GM18867 (cell line): Measurements from ENCODE around the gene MRFAP1L1.
"Not testable (repeated sequence)": the region's sequence is repeated elsewhere in the genome, so short reads cannot be mapped to it uniquely, and the experiment has no call there.

Experiments used
- ATAC-seq: cut with Tn5 transposase; IDR thresholded peaks from one replicate; pipeline ENCODE4 v1.9.1; 2021; ENCODE audit warnings: mild to moderate bottlenecking, moderate library complexity; ENCODE audit not compliant: unreplicated experiment

MRFAP1L1 gene

GRCh38 chr4:6692379-6692778 lies 17.3 kb downstream of the MRFAP1L1 start:
- ATAC-seq: no peak

- ATAC-seq: no peak
Observed at GRCh38 chr4:6689506-6689960, 20.1 kb downstream of the MRFAP1L1 start.

GRCh38 chr4:6688879-6689505 lies 20.7 kb downstream of the MRFAP1L1 start:
- ATAC-seq: peak; percentile 75

- ATAC-seq: no peak
Observed at GRCh38 chr4:6687947-6688878, 21.5 kb downstream of the MRFAP1L1 start.

- ATAC-seq: no peak
Observed at GRCh38 chr4:6686104-6686787, 23.4 kb downstream of the MRFAP1L1 start.

- ATAC-seq: no peak
Observed at GRCh38 chr4:6684656-6685055, 25.0 kb downstream of the MRFAP1L1 start.

GRCh38 chr4:6682862-6683590 lies 26.6 kb downstream of the MRFAP1L1 start:
- ATAC-seq: no peak

- ATAC-seq: no peak
Observed at GRCh38 chr4:6681191-6681590, 28.5 kb downstream of the MRFAP1L1 start.

GRCh38 chr4:6680372-6681034 lies 29.2 kb downstream of the MRFAP1L1 start:
- ATAC-seq: no peak

- no peak for ATAC-seq
Observed at GRCh38 chr4:6676722-6677558, 32.7 kb downstream of the MRFAP1L1 start.

- ATAC-seq: peak; percentile 58
Observed at GRCh38 chr4:6674500-6675149, 35.0 kb downstream of the MRFAP1L1 start.

GRCh38 chr4:6673660-6674499 lies 35.8 kb downstream of the MRFAP1L1 start:
- ATAC-seq: peak; percentile 64

GRCh38 chr4:6673191-6673659 lies 36.4 kb downstream of the MRFAP1L1 start:
- ATAC-seq: not testable (repeated sequence)

GRCh38 chr4:6672541-6673190 lies 37.0 kb downstream of the MRFAP1L1 start:
- ATAC-seq: not testable (repeated sequence)

GRCh38 chr4:6672131-6672530 lies 37.5 kb downstream of the MRFAP1L1 start:
- no peak for ATAC-seq

GRCh38 chr4:6671648-6672047 lies 38.0 kb downstream of the MRFAP1L1 start:
- ATAC-seq: no peak

- no peak for ATAC-seq
Observed at GRCh38 chr4:6668391-6668790, 41.3 kb downstream of the MRFAP1L1 start.
